Stomach (tissue), 9 donors: ENCODE measurements around the gene C1QTNF12. TPM values are rescaled to one million over a fixed set of nuclear protein-coding genes. Genes with fewer than 3 reads are reported as not detected.

Experiments used
- DNase-seq, 2 donors: peaks; one replicate each; pipeline versions ENCODE4 v3.0.0 to v3.0.0-alpha.2; 2013 to 2019
- H3K27ac ChIP-seq, 5 donors: fragments of 200-600 bp in 4 of 5; sonication (generic) in 4 of 5; one replicate each; pipeline ENCODE4 v1.5.1; 2013 to 2019; ENCODE audit warnings: mild to moderate bottlenecking in 1 of 5, moderate library complexity in 1 of 5
- H3K27me3 ChIP-seq, 3 donors: fragments of 200-600 bp; sonication (generic); one replicate each; pipeline ENCODE4 v1.5.1; 2017 to 2019; ENCODE audit warnings: mixed run types in 1 of 3
- H3K36me3 ChIP-seq, 4 donors: fragments of 200-600 bp; sonication (generic); 1 replicate in 3 of 4; 2 replicates in 1 of 4; pipeline ENCODE4 v1.5.1; 2016 to 2019
- H3K4me1 ChIP-seq, 4 donors: fragments of 200-600 bp; sonication (generic); one replicate each; pipeline ENCODE4 v1.5.1; 2016 to 2019
- H3K4me3 ChIP-seq, 4 donors: fragments of 200-600 bp; sonication (generic) in 3 of 4; one replicate each; pipeline ENCODE4 v1.5.1; 2016 to 2019; ENCODE audit warnings: mild to moderate bottlenecking in 1 of 4
- H3K9me3 ChIP-seq, 4 donors: fragments of 200-600 bp; sonication (generic); one replicate each; pipeline ENCODE4 v1.5.1; 2016 to 2019
- EP300 ChIP-seq: sonication (generic); formaldehyde crosslinking; IDR thresholded peaks from one replicate; pipeline ENCODE4 v1.6.1; 2017; ENCODE audit warnings: antibody characterized with exemption
- POLR2A ChIP-seq, 4 donors: fragments of 450-650 bp; IDR thresholded peaks; one replicate each; pipeline ENCODE4 v1.6.1; 2016; ENCODE audit warnings: antibody characterized with exemption in 4 of 4, control low read depth in 2 of 4, mild to moderate bottlenecking in 1 of 4, moderate library complexity in 1 of 4
- POLR2AphosphoS5 ChIP-seq, 3 donors: sonication (generic); formaldehyde crosslinking; IDR thresholded peaks; one replicate each; pipeline ENCODE4 v1.6.1; 2016; ENCODE audit warnings: antibody characterized with exemption in 3 of 3
- WGBS, 5 donors: extraction: QIAGEN DNeasy Blood & Tissue Kit in 3 of 5; methylation state at CpG; one replicate each; pipeline versions ENCODE4 v1.1.5 to v1.1.7; 2013 to 2018; 5-methylcytosine and 5-hydroxymethylcytosine counted together
- intact Hi-C: fragments of 100-400 bp; cut with DNase I; formaldehyde crosslinking; loops from one replicate; pipeline ENCODE4 v1.15.1; 2023; ENCODE audit warnings: low total_unique reads
- polyA plus RNA-seq, 3 donors: library from polyadenylated mRNA; stranded (reverse); fragments of 200-250 nt; gene quantifications; one replicate each; pipeline ENCODE4 v1.2.3, GENCODE V29; 2013
- total RNA-seq, 5 donors: library from RNA; depleted of rRNA; stranded (reverse); fragments of >200 nt; gene quantifications; one replicate each; pipeline versions ENCODE4 v1.1.0 to v1.2.3, GENCODE V29; 2014 to 2016
- TF ChIP-seq, protein P1 (sequence below), 7 experiments: fragments of 450-650 bp in 4 of 7; fragments of 200-600 bp in 3 of 7; sonication (generic) in 3 of 7; IDR thresholded peaks; one replicate each; pipeline ENCODE4 v1.5.1; 2016 to 2019; ENCODE audit warnings: antibody characterized with exemption in 7 of 7, control low read depth in 2 of 7, mild to moderate bottlenecking in 1 of 7
- donor health status: healthy with polysubstance abuse.
- donor health status: Bipolar disorder and iron deficiency.
- donor health status: healthy.

The C1QTNF12 gene
- total and polyA plus RNA-seq, 8 donors: 1.5 to 21.3 (median 2.9) TPM; not detected in 2

DNA sequence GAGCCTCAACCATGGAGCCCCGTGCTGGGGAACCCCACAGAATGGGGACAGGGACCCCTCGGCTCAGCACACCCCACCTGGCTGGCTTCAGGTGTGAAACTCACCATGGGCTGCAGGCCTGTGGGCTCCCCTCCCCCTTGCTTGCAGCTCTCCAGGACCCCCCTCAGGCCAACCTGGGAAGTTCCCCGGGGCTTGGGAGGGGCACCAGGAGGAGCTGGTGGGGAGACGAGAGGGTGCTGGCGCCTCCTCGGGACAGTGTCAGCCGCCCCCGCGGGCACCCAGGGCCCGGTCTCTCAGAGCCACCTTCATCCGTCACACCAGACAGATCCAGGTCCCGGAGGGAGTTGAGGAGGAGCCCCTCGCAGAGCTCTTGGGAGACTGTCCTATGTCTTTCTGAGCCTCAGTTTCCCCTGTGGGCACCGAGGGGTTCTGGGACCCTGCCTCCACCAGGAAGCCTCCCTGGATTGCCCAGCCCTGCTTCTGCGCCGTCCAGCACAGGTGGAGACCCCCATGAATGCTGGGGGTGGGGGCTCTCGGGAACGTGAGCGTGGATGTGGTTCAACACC lies 39.5 kb downstream of the C1QTNF12 start:
- intact Hi-C loops: no loop called here

DNA sequence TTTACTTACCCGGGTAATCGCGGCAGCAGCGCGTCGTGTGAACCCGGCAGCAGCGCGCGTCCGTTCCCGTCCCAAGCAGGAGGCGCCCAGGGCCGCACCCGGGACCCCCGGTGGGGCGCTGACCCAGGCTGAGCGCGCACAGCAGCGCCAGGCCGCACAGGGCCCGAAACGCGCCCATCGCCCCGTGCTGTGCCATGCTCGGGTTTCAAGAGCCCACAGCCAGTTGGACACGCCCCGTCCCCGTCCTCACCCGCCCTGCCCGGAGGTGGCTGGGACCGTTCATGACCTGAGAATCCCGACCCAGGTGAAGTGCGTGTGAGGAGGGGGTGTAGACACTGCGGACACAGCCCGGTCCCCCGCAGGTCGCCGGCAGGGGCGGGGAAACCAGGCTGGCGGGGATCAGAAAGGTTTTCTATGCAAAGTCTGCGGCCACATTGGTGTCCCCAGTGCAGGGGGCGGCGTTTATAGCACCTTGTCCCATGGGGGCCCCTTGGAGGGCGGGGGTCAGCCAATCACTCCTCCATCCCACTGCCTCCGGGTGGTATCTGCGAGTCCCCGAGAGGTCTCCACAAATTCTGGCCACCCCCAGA lies 40.1 kb downstream of the C1QTNF12 start, which contains the start of gene TNFRSF18:
TSS of gene TNFRSF18 (minus strand) at position 217 of the 590 bp plus-strand sequence. CDS start at position 196, 21 bp downstream.
- intact Hi-C loops: no loop called here
- no peaks in the 10 kb centered on the region for H3K36me3 ChIP-seq
- peak within 1 kb of the TSS; percentile 26 to 48 (median 33) for H3K4me3 ChIP-seq
- H3K27me3 ChIP-seq: peaks cover 6 to 72% (median 49%) of the 10 kb centered on the region in 3 donors
- H3K4me1 ChIP-seq: peaks cover 19 to 40% (median 36%) of the 10 kb centered on the region in 4 donors
- peak; percentile 60 to 64 for DNase-seq
- H3K9me3 ChIP-seq: no peaks in the 10 kb centered on the region
- WGBS, 5 donors: 1 to 4% (median 3%) methylated on average over 16 to 49 of the region's 49 CpGs
- peak within 1 kb of the TSS in 1 of 5 donors; percentile 38 for H3K27ac ChIP-seq
- no peak for TF ChIP-seq POLR2A (IDR thresholded peaks at IDR 0.05)
- no peak for TF ChIP-seq POLR2AphosphoS5 (IDR thresholded peaks at IDR 0.05)
- no peak for TF ChIP-seq EP300
- TF ChIP-seq, protein P1, sequence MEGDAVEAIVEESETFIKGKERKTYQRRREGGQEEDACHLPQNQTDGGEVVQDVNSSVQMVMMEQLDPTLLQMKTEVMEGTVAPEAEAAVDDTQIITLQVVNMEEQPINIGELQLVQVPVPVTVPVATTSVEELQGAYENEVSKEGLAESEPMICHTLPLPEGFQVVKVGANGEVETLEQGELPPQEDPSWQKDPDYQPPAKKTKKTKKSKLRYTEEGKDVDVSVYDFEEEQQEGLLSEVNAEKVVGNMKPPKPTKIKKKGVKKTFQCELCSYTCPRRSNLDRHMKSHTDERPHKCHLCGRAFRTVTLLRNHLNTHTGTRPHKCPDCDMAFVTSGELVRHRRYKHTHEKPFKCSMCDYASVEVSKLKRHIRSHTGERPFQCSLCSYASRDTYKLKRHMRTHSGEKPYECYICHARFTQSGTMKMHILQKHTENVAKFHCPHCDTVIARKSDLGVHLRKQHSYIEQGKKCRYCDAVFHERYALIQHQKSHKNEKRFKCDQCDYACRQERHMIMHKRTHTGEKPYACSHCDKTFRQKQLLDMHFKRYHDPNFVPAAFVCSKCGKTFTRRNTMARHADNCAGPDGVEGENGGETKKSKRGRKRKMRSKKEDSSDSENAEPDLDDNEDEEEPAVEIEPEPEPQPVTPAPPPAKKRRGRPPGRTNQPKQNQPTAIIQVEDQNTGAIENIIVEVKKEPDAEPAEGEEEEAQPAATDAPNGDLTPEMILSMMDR (IDR thresholded peaks at IDR 0.05): no peak

More for the DNA sequence above, 39.5 kb downstream of the C1QTNF12 start:
- no peak for DNase-seq
- peaks cover 6 to 70% (median 48%) of the 10 kb centered on the region in 3 donors for H3K27me3 ChIP-seq
- H3K36me3 ChIP-seq: no peaks in the 10 kb centered on the region
- 36 to 56% (median 48%) methylated on average over 5 to 19 of the region's 19 CpGs for WGBS, 5 donors
- H3K27ac ChIP-seq: no peak overlapping the region
- peaks cover 18 to 39% (median 35%) of the 10 kb centered on the region in 4 donors for H3K4me1 ChIP-seq
- TF ChIP-seq POLR2A (IDR thresholded peaks at IDR 0.05) (no peak), POLR2AphosphoS5 (IDR thresholded peaks at IDR 0.05) (no peak), EP300 (no peak)
- TF ChIP-seq, protein P1 (IDR thresholded peaks at IDR 0.05): no peak
- H3K9me3 ChIP-seq: no peaks in the 10 kb centered on the region
- H3K4me3 ChIP-seq: no peak overlapping the region

DNA sequence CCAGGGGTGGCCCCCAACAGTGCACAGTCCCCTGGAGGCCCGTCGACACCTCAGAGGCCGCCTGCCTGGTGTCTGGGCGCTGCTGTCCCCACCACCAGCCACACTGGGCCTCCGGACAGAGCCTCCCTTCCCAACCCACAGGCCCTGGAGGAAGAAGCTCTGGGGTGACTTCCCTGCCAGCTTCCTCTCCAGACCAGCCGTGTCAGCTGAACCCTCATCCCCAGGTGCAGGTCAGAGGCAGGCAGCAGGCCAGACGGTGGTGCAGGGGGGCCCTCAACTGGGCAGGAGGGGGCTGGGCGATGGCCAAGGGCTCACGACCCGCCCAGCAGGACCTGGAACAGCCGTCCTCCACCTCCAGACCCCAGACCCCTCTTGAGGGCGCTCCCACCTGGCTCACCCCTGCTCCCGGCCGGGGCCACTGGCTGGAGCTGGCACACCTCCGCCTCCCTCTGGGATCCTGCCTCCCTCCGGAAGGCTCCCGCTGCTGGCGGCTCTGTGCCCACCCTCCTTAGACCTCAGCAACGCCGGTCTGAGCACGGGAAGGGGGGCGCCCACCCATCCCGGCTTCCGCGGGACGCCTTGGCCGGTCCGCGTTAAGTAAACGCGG lies 40.6 kb downstream of the C1QTNF12 start:
- 22 to 80% (median 28%) methylated on average over 1 to 31 of the region's 31 CpGs for WGBS, 5 donors
- peak overlapping the region in 1 of 5 donors; percentile 38 for H3K27ac ChIP-seq

More for the DNA sequence above, 40.6 kb downstream of the C1QTNF12 start:
- peaks cover 8 to 78% (median 55%) of the 10 kb centered on the region in 3 donors for H3K27me3 ChIP-seq
- no peaks in the 10 kb centered on the region for H3K9me3 ChIP-seq
- intact Hi-C loops: no loop called here
- no peak for DNase-seq
- H3K36me3 ChIP-seq: no peaks in the 10 kb centered on the region
- TF ChIP-seq, protein P1 (IDR thresholded peaks at IDR 0.05): no peak
- no peak for TF ChIP-seq POLR2A (IDR thresholded peaks at IDR 0.05)
- TF ChIP-seq POLR2AphosphoS5 (IDR thresholded peaks at IDR 0.05): no peak
- TF ChIP-seq EP300: no peak
- peaks cover 25 to 46% (median 42%) of the 10 kb centered on the region in 4 donors for H3K4me1 ChIP-seq
- H3K4me3 ChIP-seq: peak overlapping the region; percentile 26 to 48 (median 33)
